NT2/D1 (cell line): ENCODE results near the gene TMEM267.

Source experiments
- SUZ12 ChIP-seq: IDR thresholded peaks from 2 replicates; pipeline ENCODE4 v1.6.1; 2011; ENCODE audit not compliant: insufficient read length, insufficient read depth; ENCODE audit errors: extremely low read depth
- YY1 ChIP-seq: IDR thresholded peaks from 2 replicates; pipeline ENCODE4 v1.6.1; 2011; ENCODE audit not compliant: insufficient read length, insufficient read depth
- ZNF274 ChIP-seq: IDR thresholded peaks from 2 replicates; pipeline ENCODE4 v1.6.1; 2011; ENCODE audit warnings: mild to moderate bottlenecking, low read depth, low read length

GRCh38 chr5:43530648-43531047 lies 47.0 kb upstream of the TMEM267 start:
- TF ChIP-seq SUZ12 (no peak), YY1 (no peak), ZNF274 (no peak)
